ENCODE measurements around the gene SH2D6. TPM values are rescaled to one million over a fixed set of nuclear protein-coding genes. Genes with fewer than 3 reads are reported as not detected.
A peak's percentile ranks its signal among the peaks of the same experiment; 100 is the strongest.

SH2D6 gene
- polyA plus RNA-seq, 1 donor from 2014 or later = not detected

DNA sequence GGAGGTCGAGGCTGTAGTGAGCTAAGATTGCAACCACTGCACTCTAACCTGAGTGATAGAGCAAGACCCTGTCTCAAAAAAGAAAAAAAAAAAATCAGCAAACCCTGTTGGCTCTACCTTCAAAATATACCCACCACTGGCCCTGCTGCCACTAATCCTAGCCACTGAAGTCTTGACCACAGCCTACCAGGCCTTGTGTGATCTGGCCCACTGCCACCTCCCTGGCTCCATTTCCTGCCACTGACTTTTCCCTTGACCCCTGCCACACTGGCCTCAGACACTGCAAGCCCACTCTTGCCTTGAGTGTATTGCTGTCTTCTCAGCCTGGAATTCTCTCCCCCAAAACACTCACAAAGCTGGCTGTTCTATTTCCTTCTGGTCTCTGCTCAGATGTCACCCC is 33.7 kb downstream of the SH2D6 start:
- H3K27me3 Mint-ChIP-seq = peaks cover 2% of the 10 kb centered on the region
- H3K36me3 Mint-ChIP-seq = peaks cover 3% of the 10 kb centered on the region
- H3K9me3 Mint-ChIP-seq = peaks cover 0 to 3% (median 0%) of the 10 kb centered on the region in 3 donors
- peaks cover 0 to 2% (median 0%) of the 10 kb centered on the region in 3 donors for H3K4me1 Mint-ChIP-seq
- no peak overlapping the region for H3K4me3 Mint-ChIP-seq
- H3K27ac Mint-ChIP-seq = no peak overlapping the region

DNA sequence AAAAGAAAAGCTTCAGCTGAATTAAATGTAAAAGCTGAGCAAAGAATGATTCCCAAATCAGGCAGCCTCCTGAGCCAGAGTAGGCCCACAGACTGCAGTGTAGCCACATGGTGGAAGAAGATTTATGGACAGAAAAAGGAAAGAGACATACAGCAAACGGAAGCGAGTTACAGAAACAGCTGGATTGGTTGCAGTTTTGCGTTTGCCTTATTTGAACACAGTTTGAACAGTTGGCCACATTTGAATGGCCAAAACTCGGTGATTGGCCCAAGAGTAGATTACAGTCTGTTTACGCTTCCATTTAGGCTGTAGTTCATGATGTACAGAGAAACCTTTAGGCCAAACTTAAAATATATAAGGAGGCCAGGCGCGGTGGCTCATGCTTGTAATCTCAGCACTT is 35.1 kb downstream of the SH2D6 start:
- Mint-ChIP-seq H3K36me3 (peaks cover 3% of the 10 kb centered on the region), H3K27ac (no peak overlapping the region), H3K27me3 (peaks cover 2% of the 10 kb centered on the region), H3K9me3 (peaks cover 0 to 3% (median 0%) of the 10 kb centered on the region in 3 donors), H3K4me1 (peaks cover 0 to 2% (median 0%) of the 10 kb centered on the region in 3 donors), H3K4me3 (no peak overlapping the region)

DNA sequence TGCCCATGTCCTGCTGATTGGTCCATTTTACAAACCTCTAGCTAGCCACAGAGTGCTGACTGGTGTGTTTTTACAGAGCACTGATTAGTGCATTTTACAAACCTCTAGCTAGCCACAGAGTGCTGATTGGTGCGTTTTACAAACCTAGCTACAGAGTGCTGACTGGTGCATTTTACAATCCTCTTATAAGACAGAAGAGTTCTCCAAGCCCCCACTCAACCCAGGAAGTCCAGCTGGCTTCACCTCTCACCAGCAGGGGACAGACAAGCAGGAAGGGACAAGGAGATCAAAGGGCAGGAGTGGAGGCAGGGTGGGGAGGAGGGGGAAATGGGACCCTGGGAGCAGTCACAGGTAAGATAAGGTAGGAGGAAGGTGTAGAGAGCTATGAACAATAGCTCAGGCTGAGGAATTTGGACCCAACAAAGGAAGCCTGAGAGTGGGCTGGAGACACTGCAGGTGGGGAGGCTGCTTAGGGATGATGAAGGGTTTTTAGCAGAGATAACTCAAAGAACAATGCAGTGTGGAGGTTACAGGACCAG is 37.1 kb downstream of the SH2D6 start:
- H3K4me3 Mint-ChIP-seq = no peak overlapping the region
- H3K4me1 Mint-ChIP-seq = no peaks in the 10 kb centered on the region
- H3K9me3 Mint-ChIP-seq = peaks cover 0 to 3% (median 0%) of the 10 kb centered on the region in 3 donors
- peaks cover 3% of the 10 kb centered on the region for H3K36me3 Mint-ChIP-seq
- H3K27ac Mint-ChIP-seq = no peak overlapping the region
- no peaks in the 10 kb centered on the region for H3K27me3 Mint-ChIP-seq

DNA sequence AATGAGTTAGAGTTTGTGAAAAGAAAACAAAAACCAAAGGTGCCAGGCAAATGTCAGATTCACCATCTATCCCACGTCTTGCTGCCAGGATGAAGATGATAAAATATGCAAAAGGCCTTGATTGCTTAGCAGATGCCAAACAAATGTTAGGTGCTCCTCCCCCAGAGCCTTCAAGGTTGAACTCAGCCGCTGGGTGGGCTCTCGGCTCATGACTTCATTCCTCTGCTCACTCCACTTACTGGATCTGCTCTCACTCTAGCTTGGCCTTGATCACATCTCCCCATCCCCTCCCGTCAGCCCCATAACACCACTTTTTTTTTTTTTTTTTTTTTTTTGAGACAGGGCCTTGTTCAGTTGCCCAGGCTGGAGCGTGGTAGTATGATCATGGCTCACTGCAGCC is 38.5 kb downstream of the SH2D6 start:
- H3K27ac Mint-ChIP-seq = no peak overlapping the region
- no peaks in the 10 kb centered on the region for H3K27me3 Mint-ChIP-seq
- peaks cover 3% of the 10 kb centered on the region for H3K36me3 Mint-ChIP-seq
- peaks cover 0 to 3% (median 0%) of the 10 kb centered on the region in 3 donors for H3K9me3 Mint-ChIP-seq
- H3K4me3 Mint-ChIP-seq = no peak overlapping the region
- no peaks in the 10 kb centered on the region for H3K4me1 Mint-ChIP-seq

DNA sequence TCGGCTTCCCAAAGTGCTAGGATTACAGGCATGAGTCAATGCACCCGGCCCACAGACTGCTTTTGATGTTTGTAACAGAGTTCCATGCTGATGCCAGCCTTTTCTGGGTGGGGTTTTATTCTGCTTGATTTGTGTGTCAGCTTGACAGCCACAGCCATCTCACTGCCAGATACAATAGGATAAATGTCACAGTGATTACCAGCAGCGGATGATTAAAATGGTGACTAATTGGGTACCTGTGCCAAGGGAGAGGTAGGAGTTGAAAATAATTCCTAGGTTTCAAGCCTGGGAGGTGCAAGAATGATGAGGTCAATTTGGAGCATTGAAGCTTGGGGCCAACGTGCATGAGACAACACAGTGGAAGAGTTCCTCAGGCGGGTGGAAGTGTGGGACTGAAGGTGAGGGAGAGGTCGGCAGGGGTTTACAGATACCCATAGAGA is 39.4 kb downstream of the SH2D6 start:
- Mint-ChIP-seq H3K36me3 (peaks cover 3% of the 10 kb centered on the region), H3K4me3 (no peak overlapping the region), H3K4me1 (no peaks in the 10 kb centered on the region), H3K9me3 (peaks cover 0 to 3% (median 0%) of the 10 kb centered on the region in 3 donors), H3K27ac (no peak overlapping the region), H3K27me3 (no peaks in the 10 kb centered on the region)

DNA sequence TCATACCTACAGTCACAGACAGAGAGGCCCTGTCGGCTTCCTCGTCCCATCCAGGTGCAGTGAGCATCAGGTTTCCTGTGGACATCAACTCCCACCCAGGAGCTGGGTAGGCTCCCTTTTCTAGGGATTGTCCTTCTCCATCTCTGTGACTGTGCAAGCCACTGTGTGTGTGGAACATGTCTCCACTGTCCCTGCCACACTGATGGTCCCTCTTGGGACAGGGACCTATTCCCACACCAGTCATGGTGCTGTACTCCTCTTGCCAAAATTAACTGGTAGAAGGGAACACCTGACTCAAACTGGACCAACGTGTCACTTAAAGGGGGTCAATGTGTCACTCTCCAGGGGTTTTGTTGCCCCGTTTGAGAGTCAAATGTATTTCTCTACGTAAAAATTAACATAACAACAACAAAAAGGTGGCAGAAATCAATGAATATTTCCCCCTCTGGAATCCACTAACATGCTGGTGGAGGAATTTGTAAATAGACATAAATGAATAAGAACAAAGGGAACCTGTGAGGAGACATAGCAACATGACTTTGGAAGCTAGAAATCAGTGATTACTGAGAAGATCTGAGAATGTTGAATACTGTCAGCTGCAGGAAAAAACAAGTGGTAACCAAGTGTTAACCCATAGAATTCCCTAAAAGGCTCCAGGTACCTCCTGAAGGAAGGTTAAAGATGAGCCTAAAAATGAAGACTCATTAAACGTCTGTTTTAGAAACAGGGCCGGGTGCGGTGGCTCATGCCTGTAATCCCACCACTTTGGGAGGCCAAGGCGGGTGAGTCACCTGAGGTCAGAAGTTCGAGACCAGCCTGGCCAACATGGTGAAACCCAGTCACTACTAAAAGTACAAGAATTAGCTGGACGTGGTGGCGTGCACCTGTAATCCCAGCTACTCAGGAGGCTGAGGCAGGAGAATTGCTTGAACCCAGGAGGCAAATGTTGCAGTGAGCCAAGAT is 40.4 kb downstream of the SH2D6 start:
- H3K27ac Mint-ChIP-seq = no peak overlapping the region
- no peaks in the 10 kb centered on the region for H3K4me1 Mint-ChIP-seq
- H3K27me3 Mint-ChIP-seq = no peaks in the 10 kb centered on the region
- peaks cover 0 to 3% (median 0%) of the 10 kb centered on the region in 3 donors for H3K9me3 Mint-ChIP-seq
- peaks cover 3% of the 10 kb centered on the region for H3K36me3 Mint-ChIP-seq
- H3K4me3 Mint-ChIP-seq = no peak overlapping the region

DNA sequence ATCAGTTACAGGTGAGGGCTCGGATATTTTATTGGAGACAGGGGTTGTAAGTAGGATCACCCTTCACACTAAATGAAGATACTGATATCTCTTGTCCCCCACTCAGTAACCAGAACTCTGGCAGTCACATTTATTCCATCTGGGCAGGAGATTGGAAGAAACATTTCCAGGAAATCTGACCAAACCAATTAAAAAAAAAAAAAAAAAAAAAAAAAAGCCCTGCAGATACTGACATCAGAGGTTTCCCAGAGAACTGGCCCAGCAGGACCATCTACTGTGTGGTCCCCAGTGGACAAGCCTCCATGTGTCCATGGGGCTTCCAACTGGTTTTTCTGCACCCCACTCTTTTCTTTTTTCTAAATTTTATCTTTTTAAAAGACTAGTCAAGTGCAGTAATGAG is 41.3 kb downstream of the SH2D6 start:
- H3K9me3 Mint-ChIP-seq = peaks cover 0 to 2% (median 0%) of the 10 kb centered on the region in 3 donors
- H3K4me3 Mint-ChIP-seq = no peak overlapping the region
- peaks cover 3% of the 10 kb centered on the region for H3K36me3 Mint-ChIP-seq
- H3K27me3 Mint-ChIP-seq = no peaks in the 10 kb centered on the region
- H3K27ac Mint-ChIP-seq = no peak overlapping the region
- no peaks in the 10 kb centered on the region for H3K4me1 Mint-ChIP-seq

DNA sequence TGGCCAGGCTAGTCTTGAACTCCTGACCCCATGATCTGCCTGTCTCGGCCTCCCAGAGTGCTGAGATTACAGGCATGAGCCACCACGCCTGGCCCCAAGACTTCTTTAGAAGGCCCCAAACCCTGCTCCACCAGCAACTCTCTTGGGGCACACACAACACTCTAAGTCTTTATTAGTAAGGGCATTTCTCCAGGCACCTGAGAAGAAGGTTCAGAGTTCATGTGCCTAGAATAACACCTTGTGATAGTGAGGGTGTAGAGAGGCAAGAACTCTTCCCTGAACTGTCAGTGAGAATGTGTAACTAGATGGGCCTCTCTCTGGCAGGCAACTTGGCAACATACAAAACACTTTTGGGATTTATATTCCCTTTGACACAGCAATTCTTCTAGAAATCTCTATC is 43.8 kb downstream of the SH2D6 start:
- Mint-ChIP-seq H3K27ac (no peak overlapping the region), H3K27me3 (no peaks in the 10 kb centered on the region), H3K4me1 (no peaks in the 10 kb centered on the region), H3K9me3 (no peaks in the 10 kb centered on the region), H3K4me3 (no peak overlapping the region), H3K36me3 (no peaks in the 10 kb centered on the region)

DNA sequence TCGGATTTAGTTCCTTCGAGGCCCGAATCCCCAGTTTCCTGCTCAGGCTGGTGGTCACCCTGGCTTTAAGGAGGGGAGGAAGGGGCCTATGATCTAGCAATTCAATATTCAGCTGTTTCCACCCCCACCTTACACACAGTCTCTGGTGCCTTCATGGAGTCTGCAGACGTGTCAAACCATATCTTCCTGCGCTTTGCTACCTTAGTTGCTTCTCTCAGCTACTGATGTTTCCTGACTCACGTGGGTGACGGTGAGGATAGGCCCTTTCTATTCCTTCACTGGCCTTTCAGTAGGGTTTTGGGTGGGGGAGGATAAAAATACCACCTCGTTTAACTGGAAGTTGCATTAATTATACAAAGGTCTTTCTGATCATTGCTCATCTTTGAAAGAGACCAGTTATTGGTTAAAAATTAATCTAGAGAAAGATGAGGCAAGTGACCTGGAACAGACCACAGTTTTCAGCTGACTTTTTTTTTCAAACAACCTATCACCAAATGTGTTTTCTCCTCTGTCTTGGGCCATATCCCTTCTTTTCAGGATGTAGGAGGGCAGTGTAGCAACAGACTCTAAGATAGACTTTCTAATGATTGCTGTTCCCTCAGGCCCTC is 49.7 kb downstream of the SH2D6 start:
- peak overlapping the region in 1 of 4 donors; percentile 9 for H3K4me3 Mint-ChIP-seq
- H3K27me3 Mint-ChIP-seq = no peaks in the 10 kb centered on the region
- H3K36me3 Mint-ChIP-seq = no peaks in the 10 kb centered on the region
- H3K27ac Mint-ChIP-seq = no peak overlapping the region
- H3K4me1 Mint-ChIP-seq = peaks cover 0 to 7% (median 5%) of the 10 kb centered on the region in 3 donors
- no peaks in the 10 kb centered on the region for H3K9me3 Mint-ChIP-seq

DNA sequence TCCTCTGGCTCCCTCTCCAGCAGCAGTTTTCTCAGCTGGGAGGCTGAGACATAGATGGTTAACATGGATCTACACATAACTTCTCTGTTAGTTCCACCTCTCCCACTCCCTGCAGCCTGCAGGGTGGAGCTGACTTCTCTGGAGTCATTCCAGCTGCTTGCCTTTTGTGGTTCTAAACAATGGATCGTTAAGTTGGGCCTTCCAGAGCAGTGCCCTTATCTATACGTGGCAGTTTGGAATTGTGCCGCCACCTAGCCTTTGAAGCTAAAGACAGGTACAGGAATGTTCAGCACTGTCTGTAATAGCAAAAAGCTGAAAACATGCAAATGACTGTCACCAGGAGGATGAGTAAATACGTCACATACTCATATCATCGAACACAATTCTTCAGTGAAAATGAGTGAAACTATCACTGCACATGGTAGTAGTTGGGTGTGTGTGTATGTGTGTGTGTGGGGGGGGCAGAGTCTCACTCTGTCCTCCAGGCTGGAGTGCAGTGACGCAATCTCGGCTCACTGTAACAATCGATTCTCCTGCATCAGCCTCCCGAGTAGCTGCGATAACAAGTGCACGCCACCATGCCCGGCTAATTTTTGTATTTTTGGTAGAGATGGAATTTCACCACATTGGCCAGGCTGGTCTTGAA is 50.3 kb downstream of the SH2D6 start:
- Mint-ChIP-seq H3K4me3 (no peak overlapping the region), H3K27ac (no peak overlapping the region), H3K36me3 (no peaks in the 10 kb centered on the region), H3K4me1 (peaks cover 0 to 7% (median 5%) of the 10 kb centered on the region in 3 donors), H3K9me3 (no peaks in the 10 kb centered on the region), H3K27me3 (no peaks in the 10 kb centered on the region)

DNA sequence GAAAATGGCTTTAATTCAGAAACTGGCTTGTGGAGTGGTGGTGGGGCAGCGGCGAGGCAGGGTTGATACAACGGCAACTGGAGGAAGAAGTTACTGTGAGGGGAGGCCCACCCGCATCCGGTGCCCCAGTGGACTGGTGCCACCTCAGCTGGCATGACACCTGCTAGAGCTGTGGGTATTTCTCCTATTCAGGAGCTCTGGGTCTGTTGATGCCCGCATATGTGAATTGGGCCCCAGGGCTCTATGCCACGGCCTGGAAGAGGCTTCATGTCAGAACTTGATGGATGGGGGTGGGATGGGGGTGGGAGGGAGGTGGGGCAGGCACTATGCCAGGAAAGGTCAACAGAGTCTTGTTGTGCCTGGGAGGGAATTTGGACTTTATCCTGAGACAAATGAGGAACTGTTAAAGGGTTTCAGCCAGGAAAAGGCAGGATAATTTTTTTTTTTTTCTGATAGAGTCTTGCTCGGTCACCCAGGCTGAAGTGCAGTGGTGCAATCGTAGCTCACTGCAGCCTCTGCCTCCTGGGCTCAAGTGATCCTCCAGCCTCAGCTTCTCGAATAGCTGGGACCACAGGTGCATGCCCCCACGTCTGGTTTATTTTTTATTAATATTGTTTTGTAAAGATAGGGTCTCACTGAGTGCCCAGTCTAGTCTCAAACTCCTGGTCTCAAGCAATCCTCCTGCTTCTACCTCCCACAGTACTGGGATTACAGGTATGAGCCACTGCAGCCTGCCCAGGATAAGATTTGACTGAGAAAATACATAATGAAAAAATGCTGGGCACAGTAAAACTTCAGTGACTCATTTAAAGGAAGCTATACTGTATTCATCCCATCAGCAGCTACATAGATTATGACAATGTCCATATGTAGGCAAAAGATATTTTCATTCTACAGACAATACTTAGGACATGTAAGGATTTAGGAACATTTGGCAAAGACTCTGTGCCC is 52.6 kb downstream of the SH2D6 start:
- H3K27ac Mint-ChIP-seq = no peak overlapping the region
- peaks cover 5% of the 10 kb centered on the region for H3K27me3 Mint-ChIP-seq
- peaks cover 0 to 7% (median 5%) of the 10 kb centered on the region in 3 donors for H3K4me1 Mint-ChIP-seq
- H3K4me3 Mint-ChIP-seq = no peak overlapping the region
- H3K36me3 Mint-ChIP-seq = no peaks in the 10 kb centered on the region
- no peaks in the 10 kb centered on the region for H3K9me3 Mint-ChIP-seq

DNA sequence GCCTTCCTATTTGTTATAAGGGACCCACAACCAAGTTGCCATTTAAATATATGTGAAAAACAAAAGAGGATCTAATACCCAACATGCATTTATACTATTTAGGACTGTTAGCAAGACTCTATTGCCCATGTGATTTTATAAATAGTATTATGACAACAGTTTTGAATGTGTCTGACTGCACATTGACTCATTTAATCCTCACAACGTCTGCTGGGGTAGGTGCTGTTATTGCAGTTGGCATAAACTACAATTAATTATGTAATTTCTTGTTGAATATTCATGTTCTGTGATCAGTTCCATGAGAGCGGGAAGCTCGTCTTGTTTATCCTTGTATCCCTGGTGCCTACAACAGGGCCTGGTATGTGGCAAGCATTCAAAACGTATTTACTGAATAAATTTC is 53.7 kb downstream of the SH2D6 start:
- no peaks in the 10 kb centered on the region for H3K36me3 Mint-ChIP-seq
- no peak overlapping the region for H3K4me3 Mint-ChIP-seq
- peaks cover 5% of the 10 kb centered on the region for H3K27me3 Mint-ChIP-seq
- peaks cover 0 to 7% (median 5%) of the 10 kb centered on the region in 3 donors for H3K4me1 Mint-ChIP-seq
- no peaks in the 10 kb centered on the region for H3K9me3 Mint-ChIP-seq
- H3K27ac Mint-ChIP-seq = no peak overlapping the region

DNA sequence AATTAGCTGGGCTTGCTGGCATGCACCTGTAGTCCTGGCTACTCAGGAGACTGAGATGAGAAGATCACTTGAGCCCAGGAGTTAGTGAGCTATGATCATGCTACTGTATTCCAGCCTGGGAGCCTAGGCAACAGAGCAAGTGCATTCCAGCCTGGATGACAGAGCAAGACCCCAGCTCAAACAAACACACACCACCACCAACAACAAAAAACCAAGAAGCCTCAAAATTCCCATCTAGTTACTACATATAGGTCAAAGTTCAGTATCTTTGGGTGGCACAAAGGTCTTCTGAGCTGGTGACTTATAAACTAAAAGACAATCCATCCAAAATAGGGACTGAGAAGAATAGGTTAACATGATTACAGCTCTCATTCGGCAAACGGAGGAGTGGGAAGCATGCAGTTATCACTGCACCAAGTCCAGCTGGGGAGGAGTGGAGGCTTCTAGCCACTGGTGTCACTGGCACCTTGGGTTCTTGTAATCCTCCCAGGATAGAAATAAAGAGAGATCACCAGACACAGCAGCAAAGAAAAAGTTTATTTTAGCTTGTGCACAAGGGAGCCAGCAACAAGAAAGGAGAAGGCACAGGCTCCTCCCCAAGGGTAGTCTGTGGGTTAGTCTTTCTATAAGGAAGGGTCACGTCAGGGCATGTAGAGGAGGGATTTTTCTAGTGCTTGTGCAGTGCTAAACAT is 57.4 kb downstream of the SH2D6 start:
- Mint-ChIP-seq H3K27ac (no peak overlapping the region), H3K27me3 (peaks cover 7% of the 10 kb centered on the region), H3K36me3 (no peaks in the 10 kb centered on the region), H3K4me3 (no peak overlapping the region), H3K9me3 (no peaks in the 10 kb centered on the region), H3K4me1 (peaks cover 0 to 7% (median 1%) of the 10 kb centered on the region in 3 donors)
